GM23338 (cell line): ENCODE data around the gene F7. TPM values are rescaled to one million over a fixed set of nuclear protein-coding genes. Genes with fewer than 3 reads are reported as not detected.

Experiments used
- ATAC-seq: fragments of 200-7000 bp; cut with Tn5 transposase; 3 replicates; pipeline ENCODE4 v1.9.1; 2020
- DNase-seq: peaks from one replicate; pipeline ENCODE4 v3.0.0-alpha.2; 2015; ENCODE audit warnings: low spot score
- H2AFZ ChIP-seq: fragments of 200-600 bp; sonication (generic); 2 replicates; pipeline ENCODE4 v1.8.0; 2016; ENCODE audit warnings: antibody characterized with exemption, mild to moderate bottlenecking, moderate library complexity
- H3F3A ChIP-seq: fragments of 200-600 bp; sonication (generic); replicated peaks from 2 replicates; pipeline ENCODE4 v1.8.0; 2017; ENCODE audit warnings: antibody characterized with exemption, mixed run types, low read depth
- H3K27ac ChIP-seq: fragments of 200-600 bp; sonication (generic); 2 replicates; pipeline ENCODE4 v1.6.1; 2016; ENCODE audit warnings: low read depth
- H3K27me3 ChIP-seq: fragments of 200-600 bp; sonication (generic); 2 replicates; pipeline ENCODE4 v1.8.0; 2016; ENCODE audit warnings: mild to moderate bottlenecking, mixed run types, moderate library complexity; ENCODE audit not compliant: insufficient read depth
- H3K36me3 ChIP-seq: fragments of 200-600 bp; sonication (generic); 2 replicates; pipeline ENCODE4 v1.8.0; 2016; ENCODE audit warnings: mild to moderate bottlenecking; ENCODE audit not compliant: insufficient read depth
- H3K4me1 ChIP-seq: fragments of 200-600 bp; sonication (generic); 2 replicates; pipeline ENCODE4 v1.8.0; 2016; ENCODE audit warnings: mild to moderate bottlenecking, moderate library complexity; ENCODE audit not compliant: insufficient read depth
- H3K4me2 ChIP-seq: fragments of 200-600 bp; sonication (generic); 2 replicates; pipeline ENCODE4 v1.7.1; 2017; ENCODE audit warnings: mixed run types
- H3K4me3 ChIP-seq: fragments of 200-600 bp; sonication (generic); 2 replicates; pipeline ENCODE4 v1.6.1; 2016; ENCODE audit warnings: mixed run types
- H3K79me2 ChIP-seq: fragments of 200-600 bp; sonication (generic); replicated peaks from 2 replicates; pipeline ENCODE4 v1.8.0; 2017; ENCODE audit warnings: mild to moderate bottlenecking; ENCODE audit not compliant: insufficient read depth
- H3K9me2 ChIP-seq: fragments of 200-600 bp; sonication (generic); 2 replicates; pipeline ENCODE4 v1.8.0; 2017; ENCODE audit not compliant: insufficient read depth
- H4K20me1 ChIP-seq: fragments of 200-600 bp; sonication (generic); replicated peaks from 2 replicates; pipeline ENCODE4 v1.8.0; 2017; ENCODE audit warnings: mild to moderate bottlenecking; ENCODE audit not compliant: insufficient read depth
- H3K27ac Mint-ChIP-seq: 2 replicates; pipeline ENCODE4 v1.8.0; 2020; ENCODE audit warnings: inconsistent platforms, mild to moderate bottlenecking, moderate library complexity, mixed read lengths
- H3K27me3 Mint-ChIP-seq: 3 replicates; pipeline ENCODE4 v1.8.0; 2022; ENCODE audit warnings: low read depth, mild to moderate bottlenecking, moderate library complexity, mixed read lengths, inconsistent platforms; ENCODE audit not compliant: insufficient read depth, poor library complexity
- H3K36me3 Mint-ChIP-seq: 3 replicates; pipeline ENCODE4 v1.8.0; 2021; ENCODE audit warnings: low read depth, mild to moderate bottlenecking, inconsistent platforms, moderate library complexity, mixed read lengths
- H3K4me1 Mint-ChIP-seq: 3 replicates; pipeline ENCODE4 v1.8.0; 2020; ENCODE audit warnings: mild to moderate bottlenecking, inconsistent platforms, mixed read lengths
- H3K4me3 Mint-ChIP-seq: 3 replicates; pipeline ENCODE4 v1.8.0; 2021; ENCODE audit warnings: moderate library complexity, mild to moderate bottlenecking, inconsistent platforms, mixed read lengths
- H3K9me3 Mint-ChIP-seq: 3 replicates; pipeline ENCODE4 v1.8.0; 2020; ENCODE audit warnings: moderate library complexity, mild to moderate bottlenecking, inconsistent platforms, mixed read lengths
- CREB1 ChIP-seq: fragments of 250-450 bp; sonication (Bioruptor Pico); IDR thresholded peaks from 2 replicates; pipeline ENCODE4 v1.5.0; 2020; ENCODE audit warnings: low read depth, mild to moderate bottlenecking, moderate library complexity
- CTCF ChIP-seq, 2 experiments: fragments of 200-600 bp in 1 of 2; sonication (generic) in 1 of 2; conservative IDR thresholded peaks; 2 replicates each; pipeline versions ENCODE4 v1.5.1 to v1.6.1; 2016 to 2017; ENCODE audit warnings: antibody characterized with exemption in 2 of 2, low read depth in 2 of 2, mild to moderate bottlenecking in 2 of 2, moderate library complexity in 1 of 2
- REST ChIP-seq: IDR thresholded peaks from one replicate; pipeline ENCODE4 v1.6.1; 2018; ENCODE audit warnings: antibody characterized with exemption; ENCODE audit not compliant: unreplicated experiment
- ZNF331 ChIP-seq: fragments of 250-450 bp; sonication (Bioruptor Pico); IDR thresholded peaks from 2 replicates; pipeline ENCODE4 v1.5.0; 2020; ENCODE audit warnings: low read depth, mild to moderate bottlenecking, moderate library complexity
- ZNF462 ChIP-seq: fragments of 250-450 bp; sonication (Bioruptor Pico); IDR thresholded peaks from 2 replicates; pipeline ENCODE4 v1.5.0; 2020; ENCODE audit warnings: mild to moderate bottlenecking, moderate library complexity
- polyA plus RNA-seq: library from polyadenylated mRNA; unstranded; fragments of >200 nt; fragmentation: Nextera tagmentation; extraction: Ambion mirVana; gene quantifications from 2 replicates; pipeline ENCODE4 v1.2.1, GENCODE V29; 2016
- total RNA-seq: library from RNA; depleted of rRNA; stranded (reverse); fragments of >200 nt; shearing (Covaris generic); gene quantifications from 2 replicates; pipeline ENCODE4 v1.2.3, GENCODE V29; 2014

The F7 gene
- total and polyA plus RNA-seq, 2 experiments from 2014 or later: 0.16 to 0.24 TPM

GRCh38 chr13:113143466-113144254 is 38.1 kb downstream of the F7 start:
- ATAC-seq (no peak; the same call in 1 of the 3 replicates), DNase-seq (no peak)
- H3K9me2 ChIP-seq: no peaks in the 10 kb centered on the region
- H3K4me1 ChIP-seq: no peaks in the 10 kb centered on the region
- no peak overlapping the region for H3K4me3 Mint-ChIP-seq
- H3K9me3 Mint-ChIP-seq: no peaks in the 10 kb centered on the region
- H3K36me3 Mint-ChIP-seq: no peaks in the 10 kb centered on the region
- no peak overlapping the region for H3K27ac ChIP-seq
- no peaks in the 10 kb centered on the region for H3K79me2 ChIP-seq
- H4K20me1 ChIP-seq: no peaks in the 10 kb centered on the region
- no peak overlapping the region; the same call in 1 of the 2 replicates for H2AFZ ChIP-seq
- no peaks in the 10 kb centered on the region for H3K27me3 ChIP-seq
- H3K4me2 ChIP-seq: no peak overlapping the region
- TF ChIP-seq ZNF331 (CRISPR knock-in tag) (no peak), REST (no peak), CTCF (conservative IDR thresholded peaks at IDR 0.05; ENCODE audit: low read depth in 2 of 2) (no peak), ZNF462 (CRISPR knock-in tag) (no peak), CREB1 (CRISPR knock-in tag) (no peak)
- no peaks in the 10 kb centered on the region for H3K27me3 Mint-ChIP-seq
- H3F3A ChIP-seq: no peaks in the 10 kb centered on the region
- peaks cover 3% of the 10 kb centered on the region for H3K4me1 Mint-ChIP-seq
- H3K4me3 ChIP-seq: no peak overlapping the region
- H3K36me3 ChIP-seq: no peaks in the 10 kb centered on the region
- H3K27ac Mint-ChIP-seq: no peak overlapping the region
